GM23338 (cell line): ENCODE results near the gene PTCD2. TPM values are rescaled to one million over a fixed set of nuclear protein-coding genes. Genes with fewer than 3 reads are reported as not detected.

Source experiments
- ATAC-seq: fragments of 200-7000 bp; cut with Tn5 transposase; 3 replicates; pipeline ENCODE4 v1.9.1; 2020
- DNase-seq: peaks from one replicate; pipeline ENCODE4 v3.0.0-alpha.2; 2015; ENCODE audit warnings: low spot score
- H2AFZ ChIP-seq: fragments of 200-600 bp; sonication (generic); 2 replicates; pipeline ENCODE4 v1.8.0; 2016; ENCODE audit warnings: antibody characterized with exemption, mild to moderate bottlenecking, moderate library complexity
- H3F3A ChIP-seq: fragments of 200-600 bp; sonication (generic); replicated peaks from 2 replicates; pipeline ENCODE4 v1.8.0; 2017; ENCODE audit warnings: antibody characterized with exemption, mixed run types, low read depth
- H3K27ac ChIP-seq: fragments of 200-600 bp; sonication (generic); 2 replicates; pipeline ENCODE4 v1.6.1; 2016; ENCODE audit warnings: low read depth
- H3K27me3 ChIP-seq: fragments of 200-600 bp; sonication (generic); 2 replicates; pipeline ENCODE4 v1.8.0; 2016; ENCODE audit warnings: mild to moderate bottlenecking, mixed run types, moderate library complexity; ENCODE audit not compliant: insufficient read depth
- H3K36me3 ChIP-seq: fragments of 200-600 bp; sonication (generic); 2 replicates; pipeline ENCODE4 v1.8.0; 2016; ENCODE audit warnings: mild to moderate bottlenecking; ENCODE audit not compliant: insufficient read depth
- H3K4me1 ChIP-seq: fragments of 200-600 bp; sonication (generic); 2 replicates; pipeline ENCODE4 v1.8.0; 2016; ENCODE audit warnings: mild to moderate bottlenecking, moderate library complexity; ENCODE audit not compliant: insufficient read depth
- H3K4me2 ChIP-seq: fragments of 200-600 bp; sonication (generic); 2 replicates; pipeline ENCODE4 v1.7.1; 2017; ENCODE audit warnings: mixed run types
- H3K4me3 ChIP-seq: fragments of 200-600 bp; sonication (generic); 2 replicates; pipeline ENCODE4 v1.6.1; 2016; ENCODE audit warnings: mixed run types
- H3K79me2 ChIP-seq: fragments of 200-600 bp; sonication (generic); replicated peaks from 2 replicates; pipeline ENCODE4 v1.8.0; 2017; ENCODE audit warnings: mild to moderate bottlenecking; ENCODE audit not compliant: insufficient read depth
- H3K9me2 ChIP-seq: fragments of 200-600 bp; sonication (generic); 2 replicates; pipeline ENCODE4 v1.8.0; 2017; ENCODE audit not compliant: insufficient read depth
- H4K20me1 ChIP-seq: fragments of 200-600 bp; sonication (generic); replicated peaks from 2 replicates; pipeline ENCODE4 v1.8.0; 2017; ENCODE audit warnings: mild to moderate bottlenecking; ENCODE audit not compliant: insufficient read depth
- H3K27ac Mint-ChIP-seq: 2 replicates; pipeline ENCODE4 v1.8.0; 2020; ENCODE audit warnings: inconsistent platforms, mild to moderate bottlenecking, moderate library complexity, mixed read lengths
- H3K27me3 Mint-ChIP-seq: 3 replicates; pipeline ENCODE4 v1.8.0; 2022; ENCODE audit warnings: low read depth, mild to moderate bottlenecking, moderate library complexity, mixed read lengths, inconsistent platforms; ENCODE audit not compliant: insufficient read depth, poor library complexity
- H3K36me3 Mint-ChIP-seq: 3 replicates; pipeline ENCODE4 v1.8.0; 2021; ENCODE audit warnings: low read depth, mild to moderate bottlenecking, inconsistent platforms, moderate library complexity, mixed read lengths
- H3K4me1 Mint-ChIP-seq: 3 replicates; pipeline ENCODE4 v1.8.0; 2020; ENCODE audit warnings: mild to moderate bottlenecking, inconsistent platforms, mixed read lengths
- H3K4me3 Mint-ChIP-seq: 3 replicates; pipeline ENCODE4 v1.8.0; 2021; ENCODE audit warnings: moderate library complexity, mild to moderate bottlenecking, inconsistent platforms, mixed read lengths
- H3K9me3 Mint-ChIP-seq: 3 replicates; pipeline ENCODE4 v1.8.0; 2020; ENCODE audit warnings: moderate library complexity, mild to moderate bottlenecking, inconsistent platforms, mixed read lengths
- CREB1 ChIP-seq: fragments of 250-450 bp; sonication (Bioruptor Pico); IDR thresholded peaks from 2 replicates; pipeline ENCODE4 v1.5.0; 2020; ENCODE audit warnings: low read depth, mild to moderate bottlenecking, moderate library complexity
- CTCF ChIP-seq, 2 experiments: fragments of 200-600 bp in 1 of 2; sonication (generic) in 1 of 2; conservative IDR thresholded peaks; 2 replicates each; pipeline versions ENCODE4 v1.5.1 to v1.6.1; 2016 to 2017; ENCODE audit warnings: antibody characterized with exemption in 2 of 2, low read depth in 2 of 2, mild to moderate bottlenecking in 2 of 2, moderate library complexity in 1 of 2
- EZH2 ChIP-seq: fragments of 200-600 bp; sonication (generic); IDR thresholded peaks from one replicate; pipeline ENCODE4 v1.8.0; 2017; ENCODE audit warnings: antibody characterized with exemption, mild to moderate bottlenecking, low read depth; ENCODE audit not compliant: unreplicated experiment
- JUNB ChIP-seq: IDR thresholded peaks from one replicate; pipeline ENCODE4 v1.6.1; 2016; ENCODE audit warnings: antibody characterized with exemption; ENCODE audit not compliant: unreplicated experiment
- NANOG ChIP-seq: IDR thresholded peaks from 2 replicates; pipeline ENCODE4 v1.6.1; 2016; ENCODE audit warnings: antibody characterized with exemption, borderline replicate concordance
- REST ChIP-seq: IDR thresholded peaks from one replicate; pipeline ENCODE4 v1.6.1; 2018; ENCODE audit warnings: antibody characterized with exemption; ENCODE audit not compliant: unreplicated experiment
- ZNF114 ChIP-seq: fragments of 250-450 bp; sonication (Bioruptor Pico); IDR thresholded peaks from 2 replicates; pipeline ENCODE4 v1.5.0; 2020; ENCODE audit warnings: mild to moderate bottlenecking, moderate library complexity
- ZNF331 ChIP-seq: fragments of 250-450 bp; sonication (Bioruptor Pico); IDR thresholded peaks from 2 replicates; pipeline ENCODE4 v1.5.0; 2020; ENCODE audit warnings: low read depth, mild to moderate bottlenecking, moderate library complexity
- polyA plus RNA-seq: library from polyadenylated mRNA; unstranded; fragments of >200 nt; fragmentation: Nextera tagmentation; extraction: Ambion mirVana; gene quantifications from 2 replicates; pipeline ENCODE4 v1.2.1, GENCODE V29; 2016
- total RNA-seq: library from RNA; depleted of rRNA; stranded (reverse); fragments of >200 nt; shearing (Covaris generic); gene quantifications from 2 replicates; pipeline ENCODE4 v1.2.3, GENCODE V29; 2014

The PTCD2 gene
- total and polyA plus RNA-seq, 2 experiments from 2014 or later, result 8.8 to 14.5 TPM

GRCh38 chr5:72282878-72283277, 37.3 kb upstream of the PTCD2 start (continued):
- TF ChIP-seq CTCF (conservative IDR thresholded peaks at IDR 0.05; ENCODE audit: low read depth in 2 of 2) (no peak), JUNB (no peak), NANOG (no peak), ZNF114 (CRISPR knock-in tag) (no peak), ZNF331 (no peak)

GRCh38 chr5:72283358-72283757, 36.8 kb upstream of the PTCD2 start:
- H4K20me1 ChIP-seq, result no peaks in the 10 kb centered on the region
- no peaks in the 10 kb centered on the region for H3K9me3 Mint-ChIP-seq
- H3K36me3 Mint-ChIP-seq, result peaks cover 23% of the 10 kb centered on the region
- H3K27me3 Mint-ChIP-seq, result peaks cover 1% of the 10 kb centered on the region
- peak overlapping the region; percentile 48; the same call in 1 of the 2 replicates for H3K27ac ChIP-seq
- ATAC-seq, result no peak
- H3K4me2 ChIP-seq, result no peak overlapping the region
- H3K4me1 ChIP-seq, result no peaks in the 10 kb centered on the region
- H3K27me3 ChIP-seq, result no peaks in the 10 kb centered on the region
- no peaks in the 10 kb centered on the region for H3K9me2 ChIP-seq
- no peak for DNase-seq
- 0 out of 2 replicates have a peak, but pooled peaks cover 13% of the 10 kb centered on the region for H3K79me2 ChIP-seq
- no peak overlapping the region for H3K4me3 ChIP-seq
- H3K36me3 ChIP-seq, result peaks cover 10% of the 10 kb centered on the region; the same call in 1 of the 2 replicates
- no peak overlapping the region for H3K27ac Mint-ChIP-seq
- H3K4me1 Mint-ChIP-seq, result no peaks in the 10 kb centered on the region
- no peaks in the 10 kb centered on the region for H3F3A ChIP-seq
- no peak overlapping the region for H3K4me3 Mint-ChIP-seq
- H2AFZ ChIP-seq, result no peak overlapping the region
- TF ChIP-seq JUNB (no peak), NANOG (no peak), CREB1 (CRISPR knock-in tag) (no peak)

GRCh38 chr5:72284559-72285423, 35.4 kb upstream of the PTCD2 start:
- Mint-ChIP-seq H3K4me1 (no peaks in the 10 kb centered on the region), H3K27me3 (peaks cover 1% of the 10 kb centered on the region), H3K4me3 (no peak overlapping the region), H3K27ac (no peak overlapping the region), H3K36me3 (peaks cover 24% of the 10 kb centered on the region), H3K9me3 (no peaks in the 10 kb centered on the region)
- DNase-seq (no peak), ATAC-seq (no peak)
- Histone ChIP-seq H3K9me2 (no peaks in the 10 kb centered on the region), H3K4me3 (no peak overlapping the region), H4K20me1 (no peaks in the 10 kb centered on the region), H3K36me3 (peaks cover 10% of the 10 kb centered on the region; the same call in 1 of the 2 replicates), H3F3A (no peaks in the 10 kb centered on the region), H3K79me2 (0 out of 2 replicates have a peak, but pooled peaks cover 3% of the 10 kb centered on the region), H3K27me3 (no peaks in the 10 kb centered on the region), H2AFZ (no peak overlapping the region), H3K4me2 (no peak overlapping the region), H3K27ac (no peak overlapping the region), H3K4me1 (no peaks in the 10 kb centered on the region)
- TF ChIP-seq REST (no peak), JUNB (no peak), ZNF331 (no peak), EZH2 (no peak)
